SKM-1 treated with dmso at 0.1 percent for 144 hours (cell line): ENCODE results near the gene ANO10.
A peak's percentile ranks its signal among the peaks of the same experiment; 100 is the strongest.

Experiments
- DNase-seq: peaks from one replicate; lab custom pipeline; 2025; ENCODE audit not compliant: unreplicated experiment; lab: John Stamatoyannopoulos, UW

ANO10 gene

GRCh38 chr3:43423639-43424038 lies 198.2 kb downstream of the ANO10 start:
- DNase-seq = no peak

- DNase-seq = no peak
Observed at GRCh38 chr3:43423142-43423541, 198.7 kb downstream of the ANO10 start.

- DNase-seq = no peak
Observed at GRCh38 chr3:43418601-43419272, 203.1 kb downstream of the ANO10 start.

- no peak for DNase-seq
Observed at GRCh38 chr3:43417133-43417532, 204.7 kb downstream of the ANO10 start.

GRCh38 chr3:43415088-43415487 lies 206.7 kb downstream of the ANO10 start:
- DNase-seq = no peak

GRCh38 chr3:43413676-43414368 lies 208.0 kb downstream of the ANO10 start:
- no peak for DNase-seq

GRCh38 chr3:43411429-43411828 lies 210.4 kb downstream of the ANO10 start:
- DNase-seq = no peak

GRCh38 chr3:43410592-43410991 lies 211.2 kb downstream of the ANO10 start:
- DNase-seq = no peak

GRCh38 chr3:43409506-43409905 lies 212.3 kb downstream of the ANO10 start:
- DNase-seq = no peak

GRCh38 chr3:43406643-43407023 lies 215.2 kb downstream of the ANO10 start:
- no peak for DNase-seq

GRCh38 chr3:43405888-43406642 lies 215.7 kb downstream of the ANO10 start:
- no peak for DNase-seq

GRCh38 chr3:43400781-43401730 lies 220.8 kb downstream of the ANO10 start:
- no peak for DNase-seq

- DNase-seq = no peak
Observed at GRCh38 chr3:43400167-43400566, 221.6 kb downstream of the ANO10 start.

GRCh38 chr3:43399034-43399433 lies 222.8 kb downstream of the ANO10 start:
- DNase-seq = no peak

- DNase-seq = no peak
Observed at GRCh38 chr3:43394041-43394554, 227.7 kb downstream of the ANO10 start.

GRCh38 chr3:43391621-43392020 lies 230.2 kb downstream of the ANO10 start:
- DNase-seq = no peak

- no peak for DNase-seq
Observed at GRCh38 chr3:43390255-43390588, 231.6 kb downstream of the ANO10 start.

GRCh38 chr3:43389388-43390254 lies 232.2 kb downstream of the ANO10 start:
- peak; percentile 90 for DNase-seq

GRCh38 chr3:43388915-43389314 lies 232.9 kb downstream of the ANO10 start:
- no peak for DNase-seq

GRCh38 chr3:43388175-43388574 lies 233.6 kb downstream of the ANO10 start:
- DNase-seq = no peak
